Adrenal gland (tissue), 12 donors: ENCODE data around the gene NISCH. TPM values are rescaled to one million over a fixed set of nuclear protein-coding genes. Genes with fewer than 3 reads are reported as not detected.

Experiments used
- polyA plus RNA-seq, 3 donors: library from polyadenylated mRNA; stranded (reverse); fragments of 200-250 nt in 2 of 3; fragments of 350-450 nt in 1 of 3; fragmentation: Illumina TruSeq in 1 of 3; extraction: RNeasy Lipid Tissue Mini Kit (QIAGEN cat#74804) in 1 of 3; gene quantifications; one replicate each; pipeline ENCODE4 v1.2.3, GENCODE V29; 2013 to 2014
- total RNA-seq, 9 donors: library from RNA; depleted of rRNA in 4 of 9; stranded (reverse); fragments of >200 nt in 4 of 9; fragments of 120-200 nt in 1 of 9; fragmentation: NEBNext Ultra II Directional in 1 of 9; extraction: Animal tissue kit (Norgen Biotek cat#: 25700) in 1 of 9; gene quantifications; one replicate each; pipeline versions ENCODE4 v1.1.0 to v1.2.4, GENCODE V29; 2013 to 2023
- donor health status: healthy with polysubstance abuse.
- donor health status: Bipolar disorder and iron deficiency.
- donor health status: DM: yes; HTN: yes; CAD: no.
- donor health status: DM: no; HTN: no; CAD: no.
- donor health status: DM: no; HTN: no; CAD: no.
- donor health status: DM: yes; HTN: yes; CAD: no.

The NISCH gene
- total and polyA plus RNA-seq, 12 donors = 39.4 to 186 (median 100) TPM

Other genes starting within 250 kb of the NISCH start
- under 1 TPM in 5 of 9 donors, not detected in 4; under 0.01 to 0.61 (median 0.13) TPM for gene TLR9, start 230.0 kb upstream of the NISCH start, total RNA-seq
- under 1 TPM in 2 of 3 donors, not detected in 1; 0.34 to 0.56 TPM for gene TLR9, start 230.0 kb upstream of the NISCH start, polyA plus RNA-seq
- 10 to 100 TPM; 31.7 to 95.6 (median 55.2) TPM for gene TWF2, start 216.4 kb upstream of the NISCH start, total RNA-seq
- gene TWF2, start 216.4 kb upstream of the NISCH start, polyA plus RNA-seq = 10 to 100 TPM; 13.6 to 28.2 (median 26.1) TPM
- gene PPM1M, start 209.8 kb upstream of the NISCH start, total RNA-seq = 10 to 100 TPM in 8 of 9 donors, 1 to 10 TPM in 1; 3.2 to 28.0 (median 20.4) TPM
- gene PPM1M, start 209.8 kb upstream of the NISCH start, polyA plus RNA-seq = 10 to 100 TPM in 2 of 3 donors, 1 to 10 TPM in 1; 9.1 to 29.8 (median 23.1) TPM
- gene WDR82, start 177.0 kb upstream of the NISCH start, total RNA-seq = 10 to 100 TPM; 44.6 to 84.0 (median 54.8) TPM
- gene WDR82, start 177.0 kb upstream of the NISCH start, polyA plus RNA-seq = 10 to 100 TPM; 23.8 to 74.2 (median 24.6) TPM
- gene GLYCTK, start 167.8 kb upstream of the NISCH start, total RNA-seq = 10 to 100 TPM in 6 of 9 donors, 1 to 10 TPM in 3; 8.1 to 17.9 (median 13.7) TPM
- 10 to 100 TPM in 2 of 3 donors, 1 to 10 TPM in 1; 4.9 to 31.7 (median 18.0) TPM for gene GLYCTK, start 167.8 kb upstream of the NISCH start, polyA plus RNA-seq
- gene DNAH1, start 139.3 kb upstream of the NISCH start, total RNA-seq = 10 to 100 TPM in 4 of 9 donors, 1 to 10 TPM in 5; 3.8 to 14.0 (median 7.6) TPM
- 10 to 100 TPM in 2 of 3 donors, 1 to 10 TPM in 1; 2.1 to 24.4 (median 16.6) TPM for gene DNAH1, start 139.3 kb upstream of the NISCH start, polyA plus RNA-seq
- 100 to 1,000 TPM in 1 of 9 donors, 10 to 100 TPM in 8; 68.8 to 114 (median 89.4) TPM for gene BAP1, start 45.6 kb upstream of the NISCH start, total RNA-seq
- 100 to 1,000 TPM in 2 of 3 donors, 10 to 100 TPM in 1; 44.0 to 146 (median 122) TPM for gene BAP1, start 45.6 kb upstream of the NISCH start, polyA plus RNA-seq
- 10 to 100 TPM in 1 of 9 donors, 1 to 10 TPM in 8; 4.8 to 12.2 (median 7.2) TPM for gene PHF7, start 44.9 kb upstream of the NISCH start, total RNA-seq
- 10 to 100 TPM in 1 of 3 donors, 1 to 10 TPM in 2; 4.0 to 13.1 (median 4.6) TPM for gene PHF7, start 44.9 kb upstream of the NISCH start, polyA plus RNA-seq
- 1 to 10 TPM; 1.9 to 6.8 (median 3.0) TPM for gene SEMA3G, start 10.5 kb upstream of the NISCH start, total RNA-seq
- 1 to 10 TPM in 2 of 3 donors, under 1 TPM in 1; 0.81 to 6.4 (median 1.9) TPM for gene SEMA3G, start 10.5 kb upstream of the NISCH start, polyA plus RNA-seq
- 10 to 100 TPM in 3 of 9 donors, 1 to 10 TPM in 6; 1.1 to 42.0 (median 4.4) TPM for gene TNNC1, start 1.6 kb upstream of the NISCH start, total RNA-seq
- 10 to 100 TPM in 2 of 3 donors, 1 to 10 TPM in 1; 4.2 to 32.7 (median 26.7) TPM for gene TNNC1, start 1.6 kb upstream of the NISCH start, polyA plus RNA-seq
- 100 to 1,000 TPM in 8 of 9 donors, 10 to 100 TPM in 1; 30.8 to 650 (median 452) TPM for gene STAB1, start 39.7 kb downstream of the NISCH start, total RNA-seq
- gene STAB1, start 39.7 kb downstream of the NISCH start, polyA plus RNA-seq = 1,000 to 10,000 TPM in 1 of 3 donors, 100 to 1,000 TPM in 1, 10 to 100 TPM in 1; 33.9 to 1,593 (median 996) TPM
- gene NT5DC2, start 78.3 kb downstream of the NISCH start, total RNA-seq = 100 to 1,000 TPM in 3 of 9 donors, 10 to 100 TPM in 6; 48.6 to 180 (median 71.3) TPM
- 100 to 1,000 TPM in 2 of 3 donors, 10 to 100 TPM in 1; 91.9 to 384 (median 176) TPM for gene NT5DC2, start 78.3 kb downstream of the NISCH start, polyA plus RNA-seq
- 100 to 1,000 TPM in 1 of 9 donors, 10 to 100 TPM in 6, 1 to 10 TPM in 2; 1.1 to 114 (median 71.2) TPM for gene UQCC5, start 81.0 kb downstream of the NISCH start, total RNA-seq
- 100 to 1,000 TPM in 1 of 3 donors, 10 to 100 TPM in 2; 34.9 to 330 (median 99.9) TPM for gene UQCC5, start 81.0 kb downstream of the NISCH start, polyA plus RNA-seq
- 100 to 1,000 TPM in 1 of 9 donors, 10 to 100 TPM in 8; 32.9 to 108 (median 48.8) TPM for gene PBRM1, start 230.3 kb downstream of the NISCH start, total RNA-seq
- gene PBRM1, start 230.3 kb downstream of the NISCH start, polyA plus RNA-seq = 10 to 100 TPM in 2 of 3 donors, 1 to 10 TPM in 1; 4.2 to 23.4 (median 10.2) TPM
- 10 to 100 TPM; 23.5 to 87.0 (median 54.2) TPM for gene GNL3, start 230.4 kb downstream of the NISCH start, total RNA-seq
- 100 to 1,000 TPM in 1 of 3 donors, 10 to 100 TPM in 2; 71.8 to 229 (median 95.2) TPM for gene GNL3, start 230.4 kb downstream of the NISCH start, polyA plus RNA-seq